ENCODE data around the gene ZNF407. TPM values are rescaled to one million over a fixed set of nuclear protein-coding genes. Genes with fewer than 3 reads are reported as not detected.

The ZNF407 gene
- total and polyA plus RNA-seq, 2 donors, result 5.1 to 9.7 TPM

Other genes with a start within 250 kb of the ZNF407 start
- gene DIPK1C, start 140.6 kb upstream of the ZNF407 start, total RNA-seq, result 0.42 TPM
- gene DIPK1C, start 140.6 kb upstream of the ZNF407 start, polyA plus RNA-seq, result 26.4 TPM
- gene CNDP2, start 101.5 kb upstream of the ZNF407 start, total RNA-seq, result 55.2 TPM
- gene CNDP2, start 101.5 kb upstream of the ZNF407 start, polyA plus RNA-seq, result 129 TPM
- 0.09 TPM for gene CNDP1, start 63.4 kb upstream of the ZNF407 start, total RNA-seq
- 0.64 TPM for gene CNDP1, start 63.4 kb upstream of the ZNF407 start, polyA plus RNA-seq

Measured in thymus (tissue), 2 donors.